ENCODE measurements around the gene CYP24A1. TPM values are rescaled to one million over a fixed set of nuclear protein-coding genes. Genes with fewer than 3 reads are reported as not detected.

The CYP24A1 gene
- total and polyA plus RNA-seq, 9 donors = 0.15 to 3.7 TPM; not detected in 7

DNA sequence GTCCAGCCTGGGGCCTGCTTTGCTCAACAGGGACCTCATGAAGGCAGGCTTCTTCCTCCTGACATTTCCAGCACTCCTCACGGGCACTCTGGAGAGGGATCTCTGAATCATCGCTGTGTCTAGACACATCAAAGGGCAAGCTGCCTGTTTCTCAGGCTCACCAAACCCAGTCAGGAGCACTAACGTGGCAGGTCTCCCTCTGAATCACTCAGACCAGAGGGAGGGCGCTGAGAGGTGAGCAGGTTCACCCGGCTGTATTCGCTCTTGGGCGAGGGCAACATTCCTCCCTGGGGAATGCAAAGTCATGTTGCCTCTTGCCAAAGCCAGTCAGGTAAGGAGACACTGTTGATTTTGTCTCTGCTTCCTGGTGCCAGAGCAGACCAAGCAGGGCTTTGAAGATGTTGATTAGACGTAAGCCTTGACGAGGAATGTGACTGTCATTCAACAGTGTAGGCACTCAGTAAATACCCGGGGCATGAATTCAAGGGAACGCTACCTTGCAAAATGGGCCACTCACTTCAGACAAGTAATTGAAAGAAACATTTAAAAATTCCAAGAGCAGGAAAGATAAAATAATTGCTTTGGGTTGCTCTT, 50.1 kb downstream of the CYP24A1 start:
- H3K27ac ChIP-seq = no peak overlapping the region
- no peak for DNase-seq
- intact Hi-C loops (cut with DNase I) = no loop called here
- H3K9me3 ChIP-seq = no peaks in the 10 kb centered on the region
- no peaks in the 10 kb centered on the region for H3K36me3 ChIP-seq
- TF ChIP-seq EP300 (IDR thresholded peaks at IDR 0.05) = no peak
- no peak for TF ChIP-seq POLR2A (IDR thresholded peaks at IDR 0.05)
- TF ChIP-seq CTCF (IDR thresholded peaks at IDR 0.05) = no peak
- H3K4me3 ChIP-seq = no peak overlapping the region
- 72 to 89% (median 72%) methylated on average over 11 of the region's 11 CpGs for WGBS, 3 donors
- H3K4me1 ChIP-seq (ENCODE audit: insufficient read depth) = no peaks in the 10 kb centered on the region
- H3K27me3 ChIP-seq = no peaks in the 10 kb centered on the region

DNA sequence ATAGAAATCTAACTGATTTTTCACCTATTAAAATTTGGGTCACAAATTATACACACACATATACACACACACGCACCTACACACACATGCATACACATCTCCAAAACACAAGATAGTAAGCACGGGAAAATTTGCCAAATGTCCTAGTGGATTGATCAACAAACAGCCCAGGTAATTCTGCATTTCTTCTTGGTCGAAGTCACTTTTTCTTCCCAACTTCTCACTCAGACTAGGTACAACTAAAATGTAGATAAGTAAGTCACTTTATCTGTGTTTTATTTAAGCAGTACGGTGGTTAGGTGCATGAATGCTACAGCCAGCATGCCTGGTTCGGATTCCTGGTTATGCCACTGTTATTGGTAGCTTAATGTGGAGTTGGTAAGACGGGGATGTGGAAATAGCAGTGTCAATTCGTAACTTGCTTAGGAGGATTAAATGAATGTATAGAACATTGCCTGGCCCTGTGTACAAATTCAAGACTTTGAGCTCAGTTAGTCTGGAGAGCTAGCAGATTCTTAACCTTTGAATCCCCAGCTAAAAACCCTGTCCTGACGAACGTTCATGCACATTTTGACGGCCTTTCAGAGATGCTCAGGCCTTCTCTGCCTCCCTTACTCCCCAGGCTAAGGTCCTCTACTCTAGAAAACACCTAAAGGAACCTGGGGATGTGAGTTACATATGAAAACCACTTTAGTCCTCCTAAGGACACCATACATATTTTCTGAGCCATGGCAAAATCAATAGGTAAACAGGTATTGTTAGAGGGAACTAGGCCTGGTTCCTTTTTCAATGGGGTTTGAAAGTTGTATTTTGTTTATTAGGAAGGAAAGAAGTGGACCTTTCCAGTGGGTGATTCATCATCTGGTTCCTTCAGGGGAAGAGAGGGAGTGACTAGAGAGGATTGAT, 50.9 kb downstream of the CYP24A1 start:
- no peak for TF ChIP-seq EP300 (IDR thresholded peaks at IDR 0.05)
- no peak for TF ChIP-seq POLR2A (IDR thresholded peaks at IDR 0.05)
- no peak for DNase-seq
- H3K36me3 ChIP-seq = no peaks in the 10 kb centered on the region
- H3K4me3 ChIP-seq = no peak overlapping the region
- no peaks in the 10 kb centered on the region for H3K27me3 ChIP-seq
- 79 to 81% (median 80%) methylated on average over 10 of the region's 10 CpGs for WGBS, 3 donors
- H3K9me3 ChIP-seq = no peaks in the 10 kb centered on the region
- intact Hi-C loops (cut with DNase I) = no loop called here
- H3K27ac ChIP-seq = no peak overlapping the region
- no peaks in the 10 kb centered on the region for H3K4me1 ChIP-seq (ENCODE audit: insufficient read depth)

DNA sequence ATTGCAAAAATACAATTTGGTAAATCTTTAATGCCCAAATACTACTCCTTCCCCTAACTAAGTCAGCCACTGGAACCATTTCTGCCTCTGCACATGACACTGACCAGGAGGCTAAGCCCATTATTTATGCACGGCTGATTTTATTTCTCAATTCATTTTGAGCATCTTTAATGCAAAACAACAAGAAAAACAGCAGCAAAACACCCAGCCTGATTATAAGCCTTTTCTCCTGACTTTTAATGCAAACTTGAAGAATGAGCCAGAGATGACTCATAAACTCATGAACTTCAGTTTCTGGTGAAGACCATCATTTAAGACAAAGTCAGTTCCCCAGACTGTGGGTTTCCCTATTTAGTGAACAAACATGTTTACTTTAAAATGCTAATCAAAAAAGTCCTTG, 51.6 kb downstream of the CYP24A1 start:
- Histone ChIP-seq H3K4me3 (no peak overlapping the region), H3K27ac (no peak overlapping the region), H3K9me3 (no peaks in the 10 kb centered on the region), H3K36me3 (no peaks in the 10 kb centered on the region), H3K4me1 (ENCODE audit: insufficient read depth) (no peaks in the 10 kb centered on the region), H3K27me3 (no peaks in the 10 kb centered on the region)
- WGBS, 3 donors = 58 to 60% (median 59%) methylated on average over 1 of the region's 1 CpG
- TF ChIP-seq EP300 (IDR thresholded peaks at IDR 0.05) (no peak), POLR2A (IDR thresholded peaks at IDR 0.05) (no peak), CTCF (IDR thresholded peaks at IDR 0.05) (no peak)
- intact Hi-C loops (cut with DNase I) = no loop called here
- no peak for DNase-seq

DNA sequence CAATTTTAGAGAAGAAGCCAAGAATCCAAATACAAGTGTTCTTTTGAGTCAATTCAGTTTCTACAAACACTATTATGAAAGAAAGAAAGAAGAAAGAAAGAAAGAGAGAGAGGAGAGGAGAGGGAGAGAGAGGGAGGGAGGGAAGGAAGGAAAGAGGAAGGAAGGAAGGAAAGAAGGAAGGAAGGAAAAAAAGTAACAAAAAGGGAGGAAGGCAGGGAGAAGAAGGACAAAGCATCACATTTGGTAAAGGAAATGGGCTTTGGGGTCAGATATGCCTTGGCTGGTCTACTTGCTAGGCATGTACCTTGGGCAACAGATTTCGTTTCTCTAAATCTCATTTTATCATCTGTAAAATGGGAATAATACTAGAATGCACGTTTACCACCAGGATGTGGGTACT, 54.0 kb downstream of the CYP24A1 start:
- 77 to 80% (median 79%) methylated on average over 2 of the region's 2 CpGs for whole genome bisulfite sequencing, 3 donors
- Histone ChIP-seq H3K9me3 (no peaks in the 10 kb centered on the region), H3K4me3 (no peak overlapping the region), H3K4me1 (ENCODE audit: insufficient read depth) (no peaks in the 10 kb centered on the region), H3K36me3 (no peaks in the 10 kb centered on the region), H3K27ac (no peak overlapping the region), H3K27me3 (no peaks in the 10 kb centered on the region)
- no peak for DNase-seq
- TF ChIP-seq CTCF (IDR thresholded peaks at IDR 0.05) = no peak
- TF ChIP-seq EP300 (IDR thresholded peaks at IDR 0.05) = no peak
- no peak for TF ChIP-seq POLR2A (IDR thresholded peaks at IDR 0.05)
- intact Hi-C loops (cut with DNase I) = no loop called here

Measured in ovary (tissue), 9 donors.